ENCODE data around the gene GJC2.

DNA sequence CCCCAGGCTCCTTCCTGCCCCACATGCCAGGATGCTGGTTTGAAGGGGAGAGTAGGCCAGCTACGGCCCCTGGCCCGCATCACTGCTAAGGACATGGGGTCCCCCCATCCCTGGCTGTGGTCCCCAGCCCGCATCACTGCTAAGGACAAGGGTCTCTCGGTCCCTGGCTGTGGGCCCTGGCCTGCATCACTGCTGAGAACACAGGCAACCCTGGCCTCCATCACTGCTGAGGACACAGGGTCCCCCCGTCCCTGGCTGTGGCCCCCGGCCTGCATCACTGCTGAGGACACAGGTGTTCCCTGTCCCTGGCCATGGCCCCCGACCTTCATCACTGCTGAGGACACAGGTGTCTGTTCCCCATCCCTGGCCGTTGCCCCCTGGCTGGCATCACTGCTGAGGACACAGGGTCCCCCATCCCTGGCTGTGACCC, 57.7 kb downstream of the GJC2 start:
- TF ChIP-seq EGR1 (IDR thresholded peaks at IDR 0.05), result no peak
- TF ChIP-seq, protein P1, sequence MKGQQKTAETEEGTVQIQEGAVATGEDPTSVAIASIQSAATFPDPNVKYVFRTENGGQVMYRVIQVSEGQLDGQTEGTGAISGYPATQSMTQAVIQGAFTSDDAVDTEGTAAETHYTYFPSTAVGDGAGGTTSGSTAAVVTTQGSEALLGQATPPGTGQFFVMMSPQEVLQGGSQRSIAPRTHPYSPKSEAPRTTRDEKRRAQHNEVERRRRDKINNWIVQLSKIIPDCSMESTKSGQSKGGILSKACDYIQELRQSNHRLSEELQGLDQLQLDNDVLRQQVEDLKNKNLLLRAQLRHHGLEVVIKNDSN (IDR thresholded peaks at IDR 0.05), result no peak
- TF ChIP-seq TCF12 (IDR thresholded peaks at IDR 0.05; ENCODE audit: low read depth), result no peak
- no peak for TF ChIP-seq NFIC (IDR thresholded peaks at IDR 0.05)
- TF ChIP-seq, protein P2, sequence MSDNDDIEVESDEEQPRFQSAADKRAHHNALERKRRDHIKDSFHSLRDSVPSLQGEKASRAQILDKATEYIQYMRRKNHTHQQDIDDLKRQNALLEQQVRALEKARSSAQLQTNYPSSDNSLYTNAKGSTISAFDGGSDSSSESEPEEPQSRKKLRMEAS (IDR thresholded peaks at IDR 0.05), result no peak
- no peak for TF ChIP-seq EP300 (IDR thresholded peaks at IDR 0.05; ENCODE audit: borderline replicate concordance)
- TF ChIP-seq CREB1 (IDR thresholded peaks at IDR 0.05; ENCODE audit: low read depth), result no peak
- TF ChIP-seq, protein P3, sequence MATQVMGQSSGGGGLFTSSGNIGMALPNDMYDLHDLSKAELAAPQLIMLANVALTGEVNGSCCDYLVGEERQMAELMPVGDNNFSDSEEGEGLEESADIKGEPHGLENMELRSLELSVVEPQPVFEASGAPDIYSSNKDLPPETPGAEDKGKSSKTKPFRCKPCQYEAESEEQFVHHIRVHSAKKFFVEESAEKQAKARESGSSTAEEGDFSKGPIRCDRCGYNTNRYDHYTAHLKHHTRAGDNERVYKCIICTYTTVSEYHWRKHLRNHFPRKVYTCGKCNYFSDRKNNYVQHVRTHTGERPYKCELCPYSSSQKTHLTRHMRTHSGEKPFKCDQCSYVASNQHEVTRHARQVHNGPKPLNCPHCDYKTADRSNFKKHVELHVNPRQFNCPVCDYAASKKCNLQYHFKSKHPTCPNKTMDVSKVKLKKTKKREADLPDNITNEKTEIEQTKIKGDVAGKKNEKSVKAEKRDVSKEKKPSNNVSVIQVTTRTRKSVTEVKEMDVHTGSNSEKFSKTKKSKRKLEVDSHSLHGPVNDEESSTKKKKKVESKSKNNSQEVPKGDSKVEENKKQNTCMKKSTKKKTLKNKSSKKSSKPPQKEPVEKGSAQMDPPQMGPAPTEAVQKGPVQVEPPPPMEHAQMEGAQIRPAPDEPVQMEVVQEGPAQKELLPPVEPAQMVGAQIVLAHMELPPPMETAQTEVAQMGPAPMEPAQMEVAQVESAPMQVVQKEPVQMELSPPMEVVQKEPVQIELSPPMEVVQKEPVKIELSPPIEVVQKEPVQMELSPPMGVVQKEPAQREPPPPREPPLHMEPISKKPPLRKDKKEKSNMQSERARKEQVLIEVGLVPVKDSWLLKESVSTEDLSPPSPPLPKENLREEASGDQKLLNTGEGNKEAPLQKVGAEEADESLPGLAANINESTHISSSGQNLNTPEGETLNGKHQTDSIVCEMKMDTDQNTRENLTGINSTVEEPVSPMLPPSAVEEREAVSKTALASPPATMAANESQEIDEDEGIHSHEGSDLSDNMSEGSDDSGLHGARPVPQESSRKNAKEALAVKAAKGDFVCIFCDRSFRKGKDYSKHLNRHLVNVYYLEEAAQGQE (IDR thresholded peaks at IDR 0.05; ENCODE audit: low read depth), result no peak
